ENCODE data around the gene ACACB.

Gene ACACB

GRCh38 chr12:109099431-109100020 is 16.9 kb upstream of the ACACB start:
- no peaks in the 10 kb centered on the region for H3K27me3 ChIP-seq (replicated peaks; ENCODE audit: control insufficient read depth, insufficient read depth, low read length)
- H3K4me3 ChIP-seq (replicated peaks; ENCODE audit: low read depth, low read length): no peak overlapping the region; the same call in 1 of the 2 replicates
- no peak for DNase-seq (ENCODE audit: extremely low read depth, insufficient read length)
- no peak for TF ChIP-seq CTCF (IDR thresholded peaks at IDR 0.05; ENCODE audit: insufficient read depth, low read length, poor library complexity, severe bottlenecking)
- H3K36me3 ChIP-seq (ENCODE audit: control insufficient read depth, insufficient read depth, low read length): peaks cover 7% of the 10 kb centered on the region

- TF ChIP-seq CTCF (IDR thresholded peaks at IDR 0.05; ENCODE audit: insufficient read depth, low read length, poor library complexity, severe bottlenecking): no peak
- H3K36me3 ChIP-seq (ENCODE audit: control insufficient read depth, insufficient read depth, low read length): peaks cover 7% of the 10 kb centered on the region
- no peak overlapping the region for H3K4me3 ChIP-seq (replicated peaks; ENCODE audit: low read depth, low read length)
- H3K27me3 ChIP-seq (replicated peaks; ENCODE audit: control insufficient read depth, insufficient read depth, low read length): no peaks in the 10 kb centered on the region
- no peak for DNase-seq (ENCODE audit: extremely low read depth, insufficient read length)
These were observed 15.6 kb upstream of the ACACB start for GRCh38 chr12:109100741-109101140.

- TF ChIP-seq CTCF (IDR thresholded peaks at IDR 0.05; ENCODE audit: insufficient read depth, low read length, poor library complexity, severe bottlenecking): no peak
- Histone ChIP-seq H3K27me3 (replicated peaks; ENCODE audit: control insufficient read depth, insufficient read depth, low read length) (no peaks in the 10 kb centered on the region), H3K4me3 (replicated peaks; ENCODE audit: low read depth, low read length) (no peak overlapping the region), H3K36me3 (ENCODE audit: control insufficient read depth, insufficient read depth, low read length) (peaks cover 9% of the 10 kb centered on the region)
- no peak for DNase-seq (ENCODE audit: extremely low read depth, insufficient read length)
These were observed 13.9 kb upstream of the ACACB start for GRCh38 chr12:109102491-109102890.

- no peak for DNase-seq (ENCODE audit: extremely low read depth, insufficient read length)
- Histone ChIP-seq H3K4me3 (replicated peaks; ENCODE audit: low read depth, low read length) (no peak overlapping the region), H3K36me3 (ENCODE audit: control insufficient read depth, insufficient read depth, low read length) (peaks cover 9% of the 10 kb centered on the region), H3K27me3 (replicated peaks; ENCODE audit: control insufficient read depth, insufficient read depth, low read length) (no peaks in the 10 kb centered on the region)
- no peak for TF ChIP-seq CTCF (IDR thresholded peaks at IDR 0.05; ENCODE audit: insufficient read depth, low read length, poor library complexity, severe bottlenecking)
These were observed 11.2 kb upstream of the ACACB start for GRCh38 chr12:109105176-109105575.

GRCh38 chr12:109109746-109110350 is 6.5 kb upstream of the ACACB start:
- no peak for DNase-seq (ENCODE audit: extremely low read depth, insufficient read length)
- no peak overlapping the region for H3K4me3 ChIP-seq (replicated peaks; ENCODE audit: low read depth, low read length)
- H3K36me3 ChIP-seq (ENCODE audit: control insufficient read depth, insufficient read depth, low read length): peaks cover 2% of the 10 kb centered on the region
- TF ChIP-seq CTCF (IDR thresholded peaks at IDR 0.05; ENCODE audit: insufficient read depth, low read length, poor library complexity, severe bottlenecking): no peak
- no peaks in the 10 kb centered on the region for H3K27me3 ChIP-seq (replicated peaks; ENCODE audit: control insufficient read depth, insufficient read depth, low read length)

Measured in GM06990 (cell line).